CD4-positive, alpha-beta T cell treated with Interleukin-6 for 4 hours (primary cell): Measurements from ENCODE around the gene POU6F1.
"Not testable (repeated sequence)": the region's sequence is repeated elsewhere in the genome, so short reads cannot be mapped to it uniquely, and the experiment has no call there.

Experiments
- DNase-seq: peaks from one replicate; pipeline ENCODE4 v3.0.0-alpha.2; 2020; ENCODE audit warnings: mixed read lengths

POU6F1 gene, protein sequence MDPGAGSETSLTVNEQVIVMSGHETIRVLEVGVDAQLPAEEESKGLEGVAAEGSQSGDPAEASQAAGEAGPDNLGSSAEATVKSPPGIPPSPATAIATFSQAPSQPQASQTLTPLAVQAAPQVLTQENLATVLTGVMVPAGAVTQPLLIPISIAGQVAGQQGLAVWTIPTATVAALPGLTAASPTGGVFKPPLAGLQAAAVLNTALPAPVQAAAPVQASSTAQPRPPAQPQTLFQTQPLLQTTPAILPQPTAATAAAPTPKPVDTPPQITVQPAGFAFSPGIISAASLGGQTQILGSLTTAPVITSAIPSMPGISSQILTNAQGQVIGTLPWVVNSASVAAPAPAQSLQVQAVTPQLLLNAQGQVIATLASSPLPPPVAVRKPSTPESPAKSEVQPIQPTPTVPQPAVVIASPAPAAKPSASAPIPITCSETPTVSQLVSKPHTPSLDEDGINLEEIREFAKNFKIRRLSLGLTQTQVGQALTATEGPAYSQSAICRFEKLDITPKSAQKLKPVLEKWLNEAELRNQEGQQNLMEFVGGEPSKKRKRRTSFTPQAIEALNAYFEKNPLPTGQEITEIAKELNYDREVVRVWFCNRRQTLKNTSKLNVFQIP

DNA sequence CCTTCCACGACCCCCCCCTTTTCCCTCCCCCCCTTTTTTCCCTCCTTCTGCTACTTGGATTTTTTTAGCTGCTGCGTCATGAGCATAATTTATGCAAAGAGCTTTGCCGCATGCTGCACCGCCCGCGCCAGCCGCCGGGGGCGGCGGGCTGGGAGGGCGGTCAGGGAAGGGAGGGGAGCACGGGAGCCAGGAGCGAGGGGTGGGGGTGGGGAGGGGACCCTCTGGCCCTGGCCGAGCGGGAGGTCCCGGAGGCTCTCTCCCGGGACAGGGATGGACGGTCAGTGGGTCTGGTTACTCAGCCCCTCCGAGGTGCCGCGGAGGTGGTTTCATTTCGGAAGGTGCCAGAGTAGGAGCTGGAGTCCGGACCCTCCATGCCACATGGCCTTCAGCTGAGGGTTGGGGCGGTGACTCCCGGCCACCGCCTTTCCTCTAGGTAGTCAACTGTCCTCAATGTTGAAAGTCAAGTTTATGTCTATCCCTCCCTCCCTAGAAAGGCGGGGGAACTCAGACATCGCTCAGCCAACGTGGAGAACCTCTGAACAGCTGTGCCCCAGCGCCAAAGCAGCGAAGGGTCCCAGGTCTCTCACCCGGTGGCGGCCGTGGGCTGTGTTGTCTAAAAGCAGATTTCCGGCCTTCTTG is at the start of gene POU6F1:
Gene POU6F1 (minus strand): TSS at position 95 of the 639 bp plus-strand sequence. CDS start 11,226 bp downstream, outside the sequence.
- peak; percentile 75 for DNase-seq

DNA sequence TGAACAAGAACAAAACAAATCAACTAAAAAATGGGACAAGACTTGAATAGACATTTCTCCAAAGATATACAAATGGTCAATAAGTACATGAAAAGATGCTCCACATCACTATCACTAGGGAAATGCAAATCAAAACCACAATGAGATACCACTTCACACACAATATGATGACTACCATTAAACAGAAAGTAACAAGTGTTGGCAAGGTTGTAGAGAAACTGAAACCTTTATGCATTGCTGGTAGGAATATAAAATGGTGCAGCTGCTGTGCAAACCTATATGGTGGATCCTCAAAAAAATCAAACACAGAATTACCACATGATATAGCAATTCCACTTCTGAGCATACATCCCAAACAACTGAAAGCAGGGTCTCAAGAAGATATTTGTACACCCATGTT is 47.2 kb upstream of the POU6F1 start:
- no peak for DNase-seq

DNA sequence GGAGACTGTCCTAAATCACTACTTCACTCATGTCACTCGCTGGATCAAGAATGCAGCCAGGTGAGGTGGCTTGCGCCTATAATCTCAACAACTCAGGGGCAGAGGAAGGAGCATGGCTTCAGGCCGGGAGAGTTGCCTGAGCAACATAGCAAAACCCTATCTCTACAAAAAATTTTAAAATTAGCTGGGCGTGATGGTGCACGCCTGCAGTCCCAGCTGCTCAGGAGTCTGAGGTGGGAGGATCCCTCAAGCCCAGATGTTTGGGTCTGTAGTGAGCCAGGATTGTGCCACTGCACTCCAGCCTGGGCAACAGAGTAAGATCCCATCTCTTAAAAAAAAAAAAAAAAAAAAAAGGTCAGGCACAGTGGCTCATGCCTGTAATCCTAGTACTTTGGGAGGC is 46.4 kb upstream of the POU6F1 start:
- no peak for DNase-seq

DNA sequence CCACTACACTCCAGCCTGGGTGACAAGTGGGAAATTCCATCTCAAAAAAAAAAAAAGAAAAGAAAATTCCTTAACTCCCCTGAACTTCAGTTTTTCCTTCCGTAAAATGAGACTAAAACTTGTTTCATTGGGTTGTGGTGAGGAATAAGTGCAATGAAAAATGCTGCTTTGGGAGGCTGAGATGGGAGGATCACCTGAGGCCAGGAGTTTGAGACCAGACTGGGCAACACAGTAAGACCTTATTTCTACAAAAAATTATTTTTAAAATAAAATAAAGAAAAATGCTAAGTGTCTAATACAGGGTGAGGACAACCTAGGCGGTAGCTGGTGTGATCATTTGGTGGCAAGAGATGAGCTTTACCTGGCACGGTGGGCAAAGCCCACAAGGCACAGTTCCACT is 45.5 kb upstream of the POU6F1 start:
- no peak for DNase-seq

DNA sequence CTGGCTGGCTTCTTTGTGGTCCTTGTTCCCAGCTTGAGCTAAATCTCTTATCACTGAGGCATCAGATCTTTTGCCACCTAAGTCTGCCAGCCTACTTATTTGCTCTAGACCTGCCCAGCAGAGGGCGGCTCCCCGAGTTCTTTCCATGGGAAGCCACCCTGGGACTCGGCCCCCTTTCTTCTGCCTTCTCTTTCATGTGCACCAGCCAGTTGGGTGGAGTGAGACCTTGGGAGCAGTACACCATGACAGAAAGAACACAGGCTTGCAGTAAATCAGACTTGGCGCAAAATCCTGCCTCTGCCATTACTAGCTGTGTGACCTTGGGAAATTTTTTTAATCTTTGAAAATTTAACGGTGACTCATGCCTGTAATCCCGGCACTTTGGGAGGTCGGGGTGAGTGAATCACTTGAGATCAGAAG is 44.9 kb upstream of the POU6F1 start:
- DNase-seq: peak; percentile 42

DNA sequence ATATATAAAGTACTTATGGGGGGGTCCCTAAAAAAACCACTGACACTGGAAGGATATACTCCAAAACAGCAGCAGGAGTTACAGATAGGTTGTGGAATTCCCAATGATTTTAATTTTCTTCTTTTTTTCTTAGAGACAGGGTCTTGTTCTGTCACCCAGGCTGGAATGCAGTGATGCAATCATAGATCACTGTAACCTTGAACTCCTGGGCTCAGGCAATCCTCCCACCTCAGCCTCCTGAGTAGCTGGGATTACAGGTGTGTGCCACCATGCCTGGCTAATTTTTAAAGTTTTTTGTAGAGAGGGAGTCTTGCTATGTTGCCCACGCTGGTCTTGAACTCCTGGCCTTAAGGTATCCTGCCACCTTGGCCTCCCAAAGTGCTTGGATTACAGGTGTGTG is 41.7 kb upstream of the POU6F1 start:
- not testable (repeated sequence) for DNase-seq

DNA sequence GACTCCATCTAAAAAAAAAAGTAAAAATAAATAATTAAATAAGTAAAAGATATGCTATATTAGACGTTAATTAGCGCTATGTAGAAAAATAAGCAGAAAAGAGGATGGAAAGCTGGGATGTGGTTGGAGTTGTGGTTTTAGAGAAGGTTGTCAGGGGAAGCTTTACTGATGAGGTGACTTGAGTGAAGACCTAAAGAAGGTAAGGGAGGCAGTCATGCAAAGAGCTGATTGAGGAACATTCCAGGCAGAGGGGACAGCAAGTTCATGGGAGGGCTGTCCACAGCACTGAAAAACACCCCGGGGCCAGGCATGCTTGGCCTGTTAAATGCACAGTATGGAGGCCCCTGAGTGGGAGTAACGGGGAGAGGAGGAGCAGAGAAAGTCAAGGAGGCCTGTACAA is 36.7 kb upstream of the POU6F1 start:
- no peak for DNase-seq

DNA sequence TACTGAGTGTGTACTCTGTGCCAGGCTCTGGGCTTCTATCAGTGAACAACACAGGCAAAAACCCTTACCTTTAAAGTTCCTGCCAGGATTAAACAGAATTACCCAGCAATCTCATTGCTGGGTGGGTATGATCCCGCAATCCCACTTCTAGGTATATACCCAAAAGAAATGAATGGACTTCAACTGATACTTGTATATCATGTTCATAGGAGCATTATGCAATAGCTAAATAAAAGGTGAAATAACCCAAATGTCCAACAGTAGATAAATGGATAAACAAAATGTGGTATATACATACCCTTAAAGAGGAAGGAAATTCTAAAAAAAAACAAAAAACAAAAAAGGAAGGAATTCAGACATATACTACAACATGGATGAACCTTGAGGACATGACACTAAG is 35.4 kb upstream of the POU6F1 start:
- DNase-seq: no peak

DNA sequence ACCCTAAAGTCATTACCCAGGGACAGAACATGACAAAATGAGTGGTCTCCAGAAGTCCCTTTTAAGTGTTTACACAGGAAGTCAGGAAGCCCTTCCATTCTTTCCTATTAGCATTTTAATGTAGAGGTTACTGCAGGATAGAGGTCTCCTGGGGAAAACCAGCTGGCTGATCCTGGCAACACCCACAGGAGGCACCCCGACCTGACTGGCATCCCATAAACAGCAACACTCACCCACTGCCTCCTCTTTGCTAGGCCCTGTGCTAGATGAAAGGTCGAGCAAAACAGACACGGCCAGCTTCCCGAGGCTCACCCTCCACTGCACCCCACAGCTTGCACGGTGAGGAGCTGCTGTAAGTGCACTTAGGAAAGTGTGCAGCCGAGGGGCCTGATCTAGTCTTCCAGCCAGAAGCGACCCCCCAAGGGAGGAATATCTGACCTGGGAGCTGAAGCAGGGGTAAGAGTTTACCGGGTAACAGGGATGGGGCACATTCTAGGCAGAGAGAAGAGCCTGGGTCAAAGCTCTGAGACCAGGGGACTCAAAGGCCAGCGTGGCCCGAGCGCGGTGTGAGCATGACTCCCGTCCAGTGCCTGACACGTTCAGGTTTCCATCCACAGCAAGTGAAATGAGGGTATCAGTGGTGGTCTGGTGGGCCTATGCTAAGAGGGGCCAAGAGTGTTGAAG is 29.8 kb upstream of the POU6F1 start:
- no peak for DNase-seq

DNA sequence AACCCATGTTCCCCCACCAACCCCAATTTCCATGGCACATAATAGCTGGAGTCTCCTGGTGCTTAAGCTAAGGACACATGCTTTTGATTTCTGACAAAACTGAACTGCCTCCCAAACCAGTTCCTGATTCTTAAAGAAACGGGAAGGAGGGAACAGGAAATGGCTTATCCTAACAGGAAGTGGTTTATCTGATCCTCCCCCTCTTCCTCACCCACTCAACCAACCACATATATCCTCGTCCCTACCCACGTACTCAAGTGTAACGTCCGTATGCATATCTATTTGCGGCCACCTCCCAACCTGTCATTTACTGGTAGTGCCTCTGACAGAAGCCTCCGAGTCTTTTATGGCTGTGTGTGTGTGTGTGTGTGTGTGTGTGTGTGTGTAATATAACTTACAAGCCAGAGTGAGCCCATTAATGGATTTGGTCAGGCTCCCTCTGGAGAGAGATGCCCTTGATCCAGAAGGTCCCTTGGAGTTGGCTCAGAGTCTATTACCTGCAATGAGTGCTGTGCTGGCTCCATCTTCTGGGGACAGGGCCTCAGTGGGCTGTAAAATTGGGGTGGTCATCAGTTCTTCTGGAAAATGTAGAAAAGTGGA is 28.5 kb upstream of the POU6F1 start:
- DNase-seq: peak; percentile 49

DNA sequence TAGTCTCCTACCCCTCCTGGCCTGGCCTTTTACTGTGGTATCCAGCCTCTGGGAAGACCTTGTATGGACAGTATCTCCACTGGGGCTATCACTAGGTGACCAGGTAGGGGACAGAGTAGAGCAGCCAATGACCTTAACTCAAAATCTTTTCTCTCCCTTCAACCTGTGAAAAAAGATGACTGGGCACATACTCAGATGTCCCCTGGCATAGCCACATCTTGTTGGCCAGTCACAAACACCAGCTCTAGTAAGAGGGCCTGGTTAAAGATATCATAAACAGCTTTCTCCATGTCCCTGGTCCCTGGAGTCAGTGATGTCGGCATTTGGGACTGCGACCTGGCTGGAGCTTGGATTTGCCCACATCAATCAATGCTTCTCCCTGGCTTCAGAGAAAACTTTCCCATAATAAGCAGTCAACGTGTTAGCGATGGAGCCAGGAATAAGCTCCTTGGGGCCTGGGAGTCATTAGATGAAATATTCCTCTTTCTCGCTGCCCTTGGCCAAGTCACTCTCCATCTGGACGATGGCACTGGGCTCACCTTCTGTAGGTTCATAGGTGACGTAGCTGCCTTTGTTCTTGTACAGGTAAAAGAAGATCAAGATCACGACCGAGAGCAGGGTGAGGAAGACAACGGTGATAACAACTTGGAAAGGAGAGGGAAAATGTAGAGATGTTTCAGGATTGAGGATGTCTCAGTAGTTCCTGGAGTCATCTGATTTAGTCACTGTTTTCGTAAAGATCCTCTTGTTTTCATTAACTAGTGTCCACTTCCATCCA is 27.8 kb upstream of the POU6F1 start:
- no peak for DNase-seq

DNA sequence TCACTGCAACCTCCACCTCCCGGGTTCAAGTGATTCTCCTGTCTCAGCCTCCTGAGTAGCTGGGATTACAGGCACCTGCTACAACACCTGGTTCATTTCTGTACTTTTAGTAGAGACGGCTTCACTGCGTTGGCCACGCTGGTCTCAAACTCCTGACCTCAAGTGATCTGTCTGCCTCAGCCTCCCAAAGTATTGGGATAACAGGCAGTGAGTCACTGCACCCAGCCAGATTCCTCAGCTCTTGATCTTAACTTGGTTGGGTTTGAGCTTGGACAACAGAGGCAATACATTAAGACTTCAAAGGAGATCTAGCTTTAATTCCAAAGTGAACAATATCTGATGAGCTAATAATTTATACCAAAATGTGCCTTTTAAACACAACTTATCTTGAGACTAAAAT is 26.4 kb upstream of the POU6F1 start:
- DNase-seq: no peak

DNA sequence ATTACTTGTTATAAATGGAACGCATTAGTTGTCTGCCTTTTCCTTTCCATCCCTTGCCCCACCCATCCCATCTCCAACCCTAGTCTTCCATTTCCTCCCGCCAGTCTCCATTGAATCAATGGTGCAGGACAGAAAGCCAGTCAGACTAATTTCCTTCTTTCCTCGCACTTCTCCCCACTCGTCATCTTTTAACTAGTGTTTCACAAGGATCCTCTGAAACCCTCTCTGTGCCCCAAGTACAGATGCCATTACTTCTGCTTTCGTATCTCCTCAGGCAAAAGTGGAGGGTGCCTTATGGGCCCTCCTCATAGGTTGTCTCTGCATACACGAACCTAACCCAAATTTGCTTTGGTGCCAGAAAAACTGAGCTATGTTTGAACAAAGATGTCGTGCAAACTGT is 25.0 kb upstream of the POU6F1 start:
- no peak for DNase-seq

DNA sequence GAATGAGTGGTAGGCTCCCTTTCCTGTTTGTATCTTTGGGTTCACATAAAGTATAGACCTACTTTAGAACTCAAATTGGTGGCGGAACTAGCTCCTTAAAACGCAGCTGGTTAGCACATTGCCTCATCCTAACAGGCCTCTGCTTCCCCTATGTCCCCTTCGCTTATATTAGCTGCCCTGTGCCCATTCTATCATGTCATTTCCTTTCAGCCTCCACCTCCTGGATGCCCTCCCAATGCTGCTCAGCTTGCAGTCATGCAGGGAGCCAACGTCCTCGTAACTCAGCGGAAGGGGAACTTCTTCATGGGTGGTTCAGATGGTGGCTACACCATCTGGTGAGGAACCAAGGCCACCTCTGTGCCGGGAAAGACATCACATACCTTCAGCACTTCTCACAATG is 24.3 kb upstream of the POU6F1 start:
- no peak for DNase-seq

DNA sequence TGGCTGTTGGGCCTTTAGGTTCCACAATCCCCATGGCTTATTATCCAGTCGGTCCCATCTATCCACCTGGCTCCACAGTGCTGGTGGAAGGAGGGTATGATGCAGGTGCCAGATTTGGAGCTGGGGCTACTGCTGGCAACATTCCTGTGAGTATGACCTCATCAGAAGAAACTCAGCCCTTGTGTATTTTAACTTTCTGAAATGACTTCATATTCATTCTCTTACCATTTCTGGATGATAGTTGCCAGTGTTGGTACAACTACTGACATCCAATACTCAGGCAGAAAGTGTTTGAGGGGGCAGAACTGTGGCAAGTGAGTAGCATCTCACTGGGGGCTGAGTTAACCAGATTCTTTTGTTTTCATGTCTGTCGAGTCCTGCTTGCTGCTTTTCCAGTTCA is 23.1 kb upstream of the POU6F1 start:
- DNase-seq: no peak

DNA sequence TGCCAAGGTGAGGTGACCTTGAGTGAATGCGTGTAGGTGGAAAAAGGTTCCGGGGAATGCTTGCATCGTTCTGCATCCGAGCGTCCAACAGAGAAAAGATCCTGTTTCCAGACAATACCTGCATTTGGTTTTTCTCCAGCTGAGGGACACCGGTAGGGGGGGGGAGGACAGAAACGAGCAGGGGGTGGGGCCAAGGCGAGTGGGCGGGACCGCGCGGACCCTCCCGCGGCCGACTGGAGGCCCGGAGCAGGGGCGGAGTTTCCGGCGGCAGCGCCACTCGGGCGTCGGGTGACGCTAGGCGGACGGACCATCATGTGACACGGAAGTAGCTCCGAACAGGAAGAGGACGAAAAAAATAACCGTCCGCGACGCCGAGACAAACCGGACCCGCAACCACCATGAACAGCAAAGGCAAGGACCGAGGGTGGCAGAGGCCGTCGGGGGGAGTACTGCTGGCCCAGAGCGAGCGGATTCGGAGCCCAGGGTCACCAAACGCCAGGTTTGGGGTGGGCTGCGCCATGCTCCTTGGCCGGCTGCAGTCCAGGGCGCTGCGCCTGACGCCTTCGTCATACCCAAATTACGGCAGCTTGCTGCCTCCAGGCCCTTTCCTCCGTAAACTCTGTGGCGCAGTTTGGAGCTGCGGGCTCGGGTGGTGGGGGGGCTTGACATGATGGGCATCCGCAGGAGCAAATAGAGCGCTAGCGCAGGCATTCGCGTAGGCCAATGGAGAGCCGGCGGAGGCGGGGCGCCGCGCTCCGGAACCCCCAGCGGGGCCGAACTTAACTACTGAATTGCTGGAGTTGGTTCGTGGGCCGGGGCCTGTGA is 20.9 kb upstream of the POU6F1 start, which contains the start of gene DAZAP2:
Gene DAZAP2 (plus strand): TSS at position 317 of the 825 bp plus-strand sequence. CDS start 82 bp downstream, at position 399.
- peak; percentile 98 for DNase-seq

DNA sequence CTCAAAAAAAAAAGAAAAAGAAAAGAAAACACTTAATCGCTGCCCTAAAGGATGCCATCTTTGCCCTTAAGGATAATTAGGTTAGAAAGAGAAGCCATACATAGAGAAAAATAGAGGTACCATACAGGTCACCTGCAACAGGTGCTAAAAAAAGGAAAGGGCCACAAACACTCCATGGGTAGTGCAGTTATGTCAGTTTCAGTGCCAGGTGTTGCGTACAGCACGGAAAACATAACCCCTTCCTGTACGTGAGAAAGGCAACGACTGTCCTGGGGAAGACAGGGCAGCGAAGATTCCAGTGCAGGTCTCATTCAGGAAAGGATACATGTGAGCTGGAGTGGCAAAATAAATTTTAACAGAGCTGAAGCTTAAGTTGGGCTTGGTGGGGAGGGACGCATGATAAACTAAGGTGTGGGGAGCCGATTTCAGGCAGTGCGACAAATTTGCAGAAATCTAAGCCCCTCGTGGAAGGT is 20.2 kb upstream of the POU6F1 start:
- no peak for DNase-seq

DNA sequence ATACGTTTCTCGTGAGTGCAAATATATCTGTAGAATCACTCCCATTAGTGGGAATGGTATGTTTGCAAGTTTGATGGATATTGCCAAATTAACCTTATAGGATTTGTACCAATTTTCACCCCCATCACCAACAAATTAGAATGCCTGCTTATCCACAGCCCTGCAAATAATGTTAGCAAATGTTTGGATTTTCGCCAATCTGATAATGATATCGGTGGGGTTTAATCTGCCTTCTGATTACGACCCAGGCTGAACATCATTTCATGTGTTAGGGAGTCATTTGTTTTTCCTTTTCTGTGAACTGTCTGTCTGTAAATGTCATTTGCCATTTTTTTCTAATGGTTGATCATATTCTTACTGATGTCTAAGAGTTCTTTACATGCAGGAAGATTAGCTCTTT is 16.7 kb upstream of the POU6F1 start:
- no peak for DNase-seq

DNA sequence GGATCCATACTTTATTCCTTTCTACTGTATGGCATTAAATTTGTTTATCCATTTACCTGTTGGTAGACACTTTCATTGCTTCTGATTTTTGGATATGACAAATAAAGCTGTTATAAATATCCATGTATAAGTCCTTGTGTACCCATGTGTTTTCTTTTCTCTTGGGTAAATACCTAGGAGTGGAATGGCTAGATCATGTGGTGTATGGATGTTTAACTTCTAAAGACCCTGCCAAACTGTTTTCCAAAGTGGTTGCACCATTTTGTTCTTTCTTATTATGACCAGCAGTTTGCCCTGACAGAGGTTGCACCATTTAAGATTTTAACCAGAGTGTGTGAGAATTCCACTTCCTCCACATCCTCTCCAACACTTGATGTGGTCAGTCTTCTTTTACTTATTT is 14.8 kb upstream of the POU6F1 start:
- DNase-seq: no peak

DNA sequence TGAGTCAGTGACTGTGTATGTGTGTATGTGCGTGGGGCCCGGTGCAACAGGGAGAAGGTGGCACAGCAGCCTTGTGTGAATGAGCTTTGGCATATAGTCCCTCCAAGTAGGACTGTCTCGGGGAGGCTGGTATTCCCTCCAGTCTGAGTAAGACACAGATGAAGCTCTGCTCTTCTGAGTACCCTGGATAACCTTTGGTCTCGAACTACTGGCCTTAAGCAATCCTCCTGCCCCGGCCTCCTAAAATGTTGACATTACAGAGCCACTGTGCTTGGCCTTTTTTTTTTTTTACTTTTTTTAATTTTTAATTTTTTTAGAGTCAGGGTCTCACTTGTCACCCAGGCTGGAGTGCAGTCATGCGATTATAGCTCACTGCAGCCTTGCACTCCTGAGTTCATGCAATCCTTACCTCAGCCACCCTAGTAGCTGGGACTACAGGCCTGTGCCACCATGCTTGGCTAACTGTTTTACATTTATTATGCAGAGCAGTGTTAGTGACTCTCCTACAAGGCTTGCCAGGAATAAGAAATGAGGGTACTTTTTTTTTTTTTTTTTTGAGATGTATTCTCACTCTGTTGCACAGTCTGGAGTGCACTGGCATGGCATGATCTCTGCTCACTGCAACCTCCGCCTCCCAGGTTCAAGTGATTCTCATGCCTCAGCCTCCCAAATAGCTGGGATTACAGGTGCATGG is 11.4 kb upstream of the POU6F1 start:
- DNase-seq: no peak
